ENCODE data around the gene ATG9B. TPM values are rescaled to one million over a fixed set of nuclear protein-coding genes. Genes with fewer than 3 reads are reported as not detected.
"Not testable (repeated sequence)": the region's sequence is repeated elsewhere in the genome, so short reads cannot be mapped to it uniquely, and the experiment has no call there.

ATG9B gene
- total RNA-seq, 1 donor from 2014 or later = 0.85 TPM

GRCh38 chr7:151013356-151013732, 10.9 kb downstream of the ATG9B start:
- Mint-ChIP-seq H3K36me3 (ENCODE audit: low read depth, unreplicated experiment) (peaks cover 37% of the 10 kb centered on the region), H3K27me3 (ENCODE audit: unreplicated experiment) (peaks cover 41% of the 10 kb centered on the region), H3K4me3 (ENCODE audit: unreplicated experiment) (no peak overlapping the region), H3K27ac (ENCODE audit: unreplicated experiment) (no peak overlapping the region), H3K4me1 (ENCODE audit: unreplicated experiment) (peaks cover 48% of the 10 kb centered on the region), H3K9me3 (ENCODE audit: unreplicated experiment) (peaks cover 2% of the 10 kb centered on the region)
- no peak for TF ChIP-seq CTCF (IDR thresholded peaks at IDR 0.05; ENCODE audit: unreplicated experiment)
- DNase-seq (ENCODE audit: low spot score) = no peak

- Mint-ChIP-seq H3K27me3 (ENCODE audit: unreplicated experiment) (peaks cover 42% of the 10 kb centered on the region), H3K9me3 (ENCODE audit: unreplicated experiment) (peaks cover 6% of the 10 kb centered on the region), H3K4me3 (ENCODE audit: unreplicated experiment) (peak overlapping the region; percentile 88), H3K27ac (ENCODE audit: unreplicated experiment) (peak overlapping the region; percentile 98), H3K4me1 (ENCODE audit: unreplicated experiment) (peaks cover 50% of the 10 kb centered on the region), H3K36me3 (ENCODE audit: low read depth, unreplicated experiment) (peaks cover 41% of the 10 kb centered on the region)
- peak; percentile 67 for DNase-seq (ENCODE audit: low spot score)
- no peak for TF ChIP-seq CTCF (IDR thresholded peaks at IDR 0.05; ENCODE audit: unreplicated experiment)
Observed at GRCh38 chr7:151012911-151013347, 11.4 kb downstream of the ATG9B start.

- Mint-ChIP-seq H3K27ac (ENCODE audit: unreplicated experiment) (peak overlapping the region; percentile 98), H3K4me1 (ENCODE audit: unreplicated experiment) (peaks cover 50% of the 10 kb centered on the region), H3K27me3 (ENCODE audit: unreplicated experiment) (peaks cover 36% of the 10 kb centered on the region), H3K9me3 (ENCODE audit: unreplicated experiment) (peaks cover 6% of the 10 kb centered on the region), H3K36me3 (ENCODE audit: low read depth, unreplicated experiment) (peaks cover 37% of the 10 kb centered on the region), H3K4me3 (ENCODE audit: unreplicated experiment) (peak overlapping the region; percentile 88)
- no peak for DNase-seq (ENCODE audit: low spot score)
- TF ChIP-seq CTCF (IDR thresholded peaks at IDR 0.05; ENCODE audit: unreplicated experiment) = no peak
Observed at GRCh38 chr7:151012031-151012692, 12.1 kb downstream of the ATG9B start.

GRCh38 chr7:151011616-151012015, 12.7 kb downstream of the ATG9B start:
- DNase-seq (ENCODE audit: low spot score); H3K9me3 Mint-ChIP-seq (ENCODE audit: unreplicated experiment): not testable (repeated sequence)
- Mint-ChIP-seq H3K36me3 (ENCODE audit: low read depth, unreplicated experiment) (peaks cover 37% of the 10 kb centered on the region), H3K4me3 (ENCODE audit: unreplicated experiment) (peak overlapping the region; percentile 83), H3K27me3 (ENCODE audit: unreplicated experiment) (peaks cover 32% of the 10 kb centered on the region), H3K27ac (ENCODE audit: unreplicated experiment) (peak overlapping the region; percentile 98), H3K4me1 (ENCODE audit: unreplicated experiment) (peaks cover 51% of the 10 kb centered on the region)

GRCh38 chr7:151011097-151011409, 13.2 kb downstream of the ATG9B start:
- DNase-seq (ENCODE audit: low spot score) = no peak
- Mint-ChIP-seq H3K4me3 (ENCODE audit: unreplicated experiment) (peak overlapping the region; percentile 71), H3K27ac (ENCODE audit: unreplicated experiment) (peak overlapping the region; percentile 61), H3K27me3 (ENCODE audit: unreplicated experiment) (peaks cover 29% of the 10 kb centered on the region), H3K9me3 (ENCODE audit: unreplicated experiment) (peaks cover 6% of the 10 kb centered on the region), H3K4me1 (ENCODE audit: unreplicated experiment) (peaks cover 54% of the 10 kb centered on the region), H3K36me3 (ENCODE audit: low read depth, unreplicated experiment) (peaks cover 39% of the 10 kb centered on the region)
- TF ChIP-seq CTCF (IDR thresholded peaks at IDR 0.05; ENCODE audit: unreplicated experiment) = no peak

Measured in endothelial cell (in vitro differentiated cells).